HCT116 (cell line): Measurements from ENCODE around the gene ST6GAL2. TPM values are rescaled to one million over a fixed set of nuclear protein-coding genes. Genes with fewer than 3 reads are reported as not detected.

Experiments
- ATAC-seq: fragments of 200-7000 bp; cut with Tn5 transposase; 2 replicates; pipeline ENCODE4 v1.9.1; 2020; ENCODE audit warnings: mild to moderate bottlenecking, moderate library complexity
- BruUV-seq: library from RNA; stranded (reverse); fragments of 400-500 nt; replicated peaks from 2 replicates; lab custom pipeline; 2021; lab: Mats Ljungman, UMichigan
- CTCF ChIA-PET: fragments of 300-600 bp; sonication (Branson Sonifier 250); formaldehyde crosslinking; loops from one replicate; lab custom pipeline; 2021; ENCODE audit warnings: antibody characterized with exemption; lab: Charles Lee
- POLR2A ChIA-PET: fragments of 300-600, 350-600 bp; sonication (Branson Sonifier 250); formaldehyde crosslinking; loops from one replicate; lab custom pipeline; 2021; ENCODE audit warnings: antibody characterized with exemption; lab: Charles Lee
- RAD21 ChIA-PET, 2 experiments: fragments of 300-600 bp; sonication (Branson Sonifier 250); formaldehyde crosslinking; loops; one replicate each; lab custom pipeline; 2023; ENCODE audit warnings: low total read pairs in 2 of 2; ENCODE audit not compliant: uncharacterized antibody in 2 of 2, unreplicated experiment in 2 of 2, low non-redundant PET in 1 of 2; lab: Charles Lee
- DNase-seq: peaks from one replicate; pipeline ENCODE4 v3.0.0-alpha.2; 2010; ENCODE audit warnings: low read depth, low spot score
- H2AFZ ChIP-seq: fragments of 200-600 bp; shearing (Covaris generic), sonication (generic); 2 replicates; pipeline ENCODE4 v1.6.1; 2017; ENCODE audit warnings: low read depth, mixed run types, mixed read lengths, antibody characterized with exemption, low read length; ENCODE audit not compliant: poor library complexity, severe bottlenecking
- H3K27ac ChIP-seq: 2 replicates; pipeline ENCODE4 v1.5.1; 2012; ENCODE audit warnings: low read depth, low read length
- H3K27me3 ChIP-seq: fragments of 200-600 bp; sonication (generic); 2 replicates; pipeline ENCODE4 v1.6.1; 2016; ENCODE audit warnings: mixed run types, low read length, mixed read lengths; ENCODE audit not compliant: insufficient read depth
- H3K36me3 ChIP-seq, 2 experiments: fragments of 200-500 bp in 1 of 2; fragments of 200-600 bp in 1 of 2; sonication (Bioruptor generic) in 1 of 2; sonication (generic) in 1 of 2; 2 replicates each; pipeline versions ENCODE4 v1.5.1 to v1.6.1; 2014 to 2016; ENCODE audit warnings: low read length in 2 of 2, inconsistent platforms in 1 of 2, mixed read lengths in 1 of 2, mixed run types in 1 of 2; ENCODE audit not compliant: insufficient read depth in 2 of 2, control insufficient read depth in 1 of 2
- H3K4me1 ChIP-seq, 2 experiments: fragments of 200-600 bp in 1 of 2; sonication (generic) in 1 of 2; 2 replicates each; pipeline versions ENCODE4 v1.5.1 to v1.6.1; 2012 to 2017; ENCODE audit warnings: low read length in 2 of 2, inconsistent platforms in 1 of 2, mild to moderate bottlenecking in 1 of 2, mixed read lengths in 1 of 2, mixed run types in 1 of 2, moderate library complexity in 1 of 2; ENCODE audit not compliant: insufficient read depth in 2 of 2, control insufficient read depth in 1 of 2
- H3K4me2 ChIP-seq: fragments of 200-600 bp; sonication (generic); 2 replicates; pipeline ENCODE4 v1.6.1; 2017; ENCODE audit warnings: mixed run types, low read length, mixed read lengths
- H3K4me3 ChIP-seq, 2 experiments: fragments of 200-600 bp in 1 of 2; sonication (generic) in 1 of 2; replicated peaks in 1 of 2; 2 replicates each; pipeline ENCODE4 v1.5.1; 2011 to 2016; ENCODE audit warnings: low read length in 2 of 2, control low read depth in 1 of 2, low read depth in 1 of 2, mild to moderate bottlenecking in 1 of 2, mixed read lengths in 1 of 2, mixed run types in 1 of 2
- H3K79me2 ChIP-seq: fragments of 200-600 bp; sonication (generic); 2 replicates; pipeline ENCODE4 v1.6.1; 2017; ENCODE audit warnings: mild to moderate bottlenecking, mixed run types, low read length, moderate library complexity, mixed read lengths; ENCODE audit not compliant: insufficient read depth
- H3K9ac ChIP-seq: fragments of 200-600 bp; sonication (generic); 2 replicates; pipeline ENCODE4 v1.6.1; 2016; ENCODE audit warnings: low read length, mixed read lengths
- H3K9me2 ChIP-seq: fragments of 200-600 bp; sonication (generic), shearing (Covaris generic); 2 replicates; pipeline ENCODE4 v1.6.1; 2017; ENCODE audit warnings: mixed run types, mild to moderate bottlenecking, moderate library complexity; ENCODE audit not compliant: insufficient read depth
- H3K9me3 ChIP-seq, 2 experiments: fragments of 200-500 bp in 1 of 2; fragments of 200-600 bp in 1 of 2; sonication (Bioruptor generic) in 1 of 2; sonication (generic) in 1 of 2; 2 replicates each; pipeline ENCODE4 v1.6.1; 2014 to 2017; ENCODE audit warnings: low read length in 2 of 2, mixed read lengths in 2 of 2, inconsistent platforms in 1 of 2, low read depth in 1 of 2, mild to moderate bottlenecking in 1 of 2, mixed run types in 1 of 2, moderate library complexity in 1 of 2; ENCODE audit not compliant: control insufficient read depth in 1 of 2, insufficient read depth in 1 of 2
- H4K20me1 ChIP-seq: fragments of 200-600 bp; sonication (generic), shearing (Covaris generic); 2 replicates; pipeline ENCODE4 v1.6.1; 2017; ENCODE audit warnings: mixed run types, mild to moderate bottlenecking, moderate library complexity; ENCODE audit not compliant: insufficient read depth
- CEBPB ChIP-seq: IDR thresholded peaks from 2 replicates; pipeline ENCODE4 v1.6.1; 2012; ENCODE audit warnings: low read depth
- POLR2A ChIP-seq: IDR thresholded peaks from 2 replicates; pipeline ENCODE4 v1.7.0; 2011; ENCODE audit warnings: borderline replicate concordance; ENCODE audit not compliant: insufficient read depth, insufficient read length; ENCODE audit errors: extremely low read depth
- RAD21 ChIP-seq: IDR thresholded peaks from 2 replicates; pipeline ENCODE4 v1.6.1; 2012; ENCODE audit warnings: low read depth, mild to moderate bottlenecking
- SP1 ChIP-seq: IDR thresholded peaks from 2 replicates; pipeline ENCODE4 v1.6.1; 2012; ENCODE audit warnings: low read depth
- SRF ChIP-seq: IDR thresholded peaks from 2 replicates; pipeline ENCODE4 v1.6.1; 2012; ENCODE audit warnings: low read depth
- ZFX ChIP-seq: fragments of 450-650 bp; IDR thresholded peaks from 2 replicates; pipeline ENCODE4 v1.6.1; 2017
- ZNF274 ChIP-seq: fragments of 200-500 bp; sonication (Bioruptor generic); IDR thresholded peaks from 2 replicates; pipeline ENCODE4 v1.6.1; 2014; ENCODE audit warnings: mild to moderate bottlenecking, low read depth, low read length, inconsistent platforms
- intact Hi-C: fragments of 100-400 bp; cut with micrococcal nuclease; formaldehyde crosslinking; loops from 2 replicates; pipeline ENCODE4 v1.10.0; 2022
- total RNA-seq: library from RNA; stranded (reverse); gene quantifications from one replicate; pipeline ENCODE4 v1.2.1, GENCODE V29; 2021; ENCODE audit not compliant: unreplicated experiment
- TF ChIP-seq, protein P1 (sequence below): IDR thresholded peaks from 2 replicates; pipeline ENCODE4 v1.6.1; 2012; ENCODE audit warnings: low read depth
- TF ChIP-seq, protein P2 (sequence below): IDR thresholded peaks from 2 replicates; pipeline ENCODE4 v1.6.1; 2012
- TF ChIP-seq, protein P3 (sequence below), 3 experiments: fragments of 200-600 bp in 1 of 3; sonication (generic) in 1 of 3; IDR thresholded peaks in 2 of 3; conservative IDR thresholded peaks in 1 of 3; 2 replicates each; pipeline ENCODE4 v1.5.1; 2012 to 2017; ENCODE audit warnings: low read depth in 2 of 3, low read length in 2 of 3, antibody characterized with exemption in 1 of 3, borderline replicate concordance in 1 of 3, control low read depth in 1 of 3, mild to moderate bottlenecking in 1 of 3, mixed read lengths in 1 of 3, mixed run types in 1 of 3, moderate library complexity in 1 of 3; ENCODE audit not compliant: insufficient read depth in 1 of 3

Gene ST6GAL2
- total RNA-seq, 1 experiment from 2014 or later = not detected

DNA sequence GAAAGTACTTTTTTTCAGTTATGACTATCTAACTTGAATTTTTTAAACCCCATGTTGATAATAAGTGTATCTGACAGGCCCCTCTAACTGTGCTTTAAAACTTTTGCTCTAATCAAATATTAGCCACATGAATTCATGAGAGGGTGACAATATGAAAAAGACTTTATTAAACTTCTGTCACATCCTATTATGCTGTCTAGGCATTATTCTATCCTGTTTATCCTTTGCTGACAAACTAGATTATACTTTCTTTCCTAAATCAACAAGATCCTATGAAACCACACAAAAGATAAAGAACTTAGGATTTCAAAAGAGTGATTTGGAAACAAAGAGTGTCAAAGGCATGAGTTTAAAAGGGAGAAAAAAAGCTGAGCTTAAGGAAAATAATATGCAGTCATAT is 57.8 kb downstream of the ST6GAL2 start:
- no peak overlapping the region for H3K4me2 ChIP-seq
- intact Hi-C loops = no loop called here
- no peak overlapping the region for H3K4me3 ChIP-seq
- H3K79me2 ChIP-seq = no peaks in the 10 kb centered on the region
- H3K4me1 ChIP-seq = no peaks in the 10 kb centered on the region
- no peaks in the 10 kb centered on the region for H3K36me3 ChIP-seq
- RAD21 ChIA-PET = no interaction called here
- POLR2A ChIA-PET = no interaction called here
- no peaks in the 10 kb centered on the region; a peak in 2 of 4 replicates for H3K9me3 ChIP-seq
- H3K27me3 ChIP-seq = no peaks in the 10 kb centered on the region
- H3K9me2 ChIP-seq = no peaks in the 10 kb centered on the region
- H2AFZ ChIP-seq = no peak overlapping the region
- no peak overlapping the region for H3K27ac ChIP-seq
- CTCF ChIA-PET = no interaction called here
- TF ChIP-seq SP1 = no peak
- no peak for TF ChIP-seq POLR2A
- TF ChIP-seq, protein P1, sequence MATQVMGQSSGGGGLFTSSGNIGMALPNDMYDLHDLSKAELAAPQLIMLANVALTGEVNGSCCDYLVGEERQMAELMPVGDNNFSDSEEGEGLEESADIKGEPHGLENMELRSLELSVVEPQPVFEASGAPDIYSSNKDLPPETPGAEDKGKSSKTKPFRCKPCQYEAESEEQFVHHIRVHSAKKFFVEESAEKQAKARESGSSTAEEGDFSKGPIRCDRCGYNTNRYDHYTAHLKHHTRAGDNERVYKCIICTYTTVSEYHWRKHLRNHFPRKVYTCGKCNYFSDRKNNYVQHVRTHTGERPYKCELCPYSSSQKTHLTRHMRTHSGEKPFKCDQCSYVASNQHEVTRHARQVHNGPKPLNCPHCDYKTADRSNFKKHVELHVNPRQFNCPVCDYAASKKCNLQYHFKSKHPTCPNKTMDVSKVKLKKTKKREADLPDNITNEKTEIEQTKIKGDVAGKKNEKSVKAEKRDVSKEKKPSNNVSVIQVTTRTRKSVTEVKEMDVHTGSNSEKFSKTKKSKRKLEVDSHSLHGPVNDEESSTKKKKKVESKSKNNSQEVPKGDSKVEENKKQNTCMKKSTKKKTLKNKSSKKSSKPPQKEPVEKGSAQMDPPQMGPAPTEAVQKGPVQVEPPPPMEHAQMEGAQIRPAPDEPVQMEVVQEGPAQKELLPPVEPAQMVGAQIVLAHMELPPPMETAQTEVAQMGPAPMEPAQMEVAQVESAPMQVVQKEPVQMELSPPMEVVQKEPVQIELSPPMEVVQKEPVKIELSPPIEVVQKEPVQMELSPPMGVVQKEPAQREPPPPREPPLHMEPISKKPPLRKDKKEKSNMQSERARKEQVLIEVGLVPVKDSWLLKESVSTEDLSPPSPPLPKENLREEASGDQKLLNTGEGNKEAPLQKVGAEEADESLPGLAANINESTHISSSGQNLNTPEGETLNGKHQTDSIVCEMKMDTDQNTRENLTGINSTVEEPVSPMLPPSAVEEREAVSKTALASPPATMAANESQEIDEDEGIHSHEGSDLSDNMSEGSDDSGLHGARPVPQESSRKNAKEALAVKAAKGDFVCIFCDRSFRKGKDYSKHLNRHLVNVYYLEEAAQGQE = no peak
- TF ChIP-seq RAD21 = no peak
- TF ChIP-seq, protein P2, sequence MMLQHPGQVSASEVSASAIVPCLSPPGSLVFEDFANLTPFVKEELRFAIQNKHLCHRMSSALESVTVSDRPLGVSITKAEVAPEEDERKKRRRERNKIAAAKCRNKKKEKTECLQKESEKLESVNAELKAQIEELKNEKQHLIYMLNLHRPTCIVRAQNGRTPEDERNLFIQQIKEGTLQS = no peak
- TF ChIP-seq ZNF274 = no peak
- TF ChIP-seq, protein P3, sequence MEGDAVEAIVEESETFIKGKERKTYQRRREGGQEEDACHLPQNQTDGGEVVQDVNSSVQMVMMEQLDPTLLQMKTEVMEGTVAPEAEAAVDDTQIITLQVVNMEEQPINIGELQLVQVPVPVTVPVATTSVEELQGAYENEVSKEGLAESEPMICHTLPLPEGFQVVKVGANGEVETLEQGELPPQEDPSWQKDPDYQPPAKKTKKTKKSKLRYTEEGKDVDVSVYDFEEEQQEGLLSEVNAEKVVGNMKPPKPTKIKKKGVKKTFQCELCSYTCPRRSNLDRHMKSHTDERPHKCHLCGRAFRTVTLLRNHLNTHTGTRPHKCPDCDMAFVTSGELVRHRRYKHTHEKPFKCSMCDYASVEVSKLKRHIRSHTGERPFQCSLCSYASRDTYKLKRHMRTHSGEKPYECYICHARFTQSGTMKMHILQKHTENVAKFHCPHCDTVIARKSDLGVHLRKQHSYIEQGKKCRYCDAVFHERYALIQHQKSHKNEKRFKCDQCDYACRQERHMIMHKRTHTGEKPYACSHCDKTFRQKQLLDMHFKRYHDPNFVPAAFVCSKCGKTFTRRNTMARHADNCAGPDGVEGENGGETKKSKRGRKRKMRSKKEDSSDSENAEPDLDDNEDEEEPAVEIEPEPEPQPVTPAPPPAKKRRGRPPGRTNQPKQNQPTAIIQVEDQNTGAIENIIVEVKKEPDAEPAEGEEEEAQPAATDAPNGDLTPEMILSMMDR (IDR thresholded peaks at IDR 0.05 in 2 of 3, conservative IDR thresholded peaks at IDR 0.05 in 1 of 3; ENCODE audit: borderline replicate concordance in 1 of 3, insufficient read depth in 1 of 3, low read depth in 2 of 3, low read length in 2 of 3) = no peak
- no peak for TF ChIP-seq CEBPB
- TF ChIP-seq SRF = no peak
- TF ChIP-seq ZFX = no peak
- no TSS peak for BruUV-seq
- no peaks in the 10 kb centered on the region for H4K20me1 ChIP-seq
- H3K9ac ChIP-seq = no peak overlapping the region
- DNase-seq (no peak), ATAC-seq (no peak)
